ENCODE results near the gene FOXN3.

FOXN3 gene

GRCh38 chr14:89307409-89307808, 109.6 kb downstream of the FOXN3 start:
- peaks cover 41% of the 10 kb centered on the region for H4K20me1 ChIP-seq (ENCODE audit: insufficient read depth, low read length, poor library complexity, severe bottlenecking)
- H3K4me2 ChIP-seq (ENCODE audit: low read depth, low read length, poor library complexity, severe bottlenecking): no peak overlapping the region
- TF ChIP-seq CTCF (conservative IDR thresholded peaks at IDR 0.05; ENCODE audit: low read length) (no peak), EZH2phosphoT487 (IDR thresholded peaks at IDR 0.05; ENCODE audit: borderline replicate concordance) (no peak)
- H3K9me2 ChIP-seq (replicated peaks; ENCODE audit: low read depth, low read length): no peaks in the 10 kb centered on the region
- no peaks in the 10 kb centered on the region for H3K9me3 ChIP-seq (ENCODE audit: insufficient read depth, low read depth, low read length)
- no peak overlapping the region for H3K9ac ChIP-seq (ENCODE audit: low read depth, low read length, poor library complexity, severe bottlenecking)
- no peaks in the 10 kb centered on the region for H3K27me3 ChIP-seq (ENCODE audit: insufficient read depth, low read length, poor library complexity, severe bottlenecking)
- no peaks in the 10 kb centered on the region for H3F3A ChIP-seq (ENCODE audit: low read depth)
- peaks cover 21% of the 10 kb centered on the region for H3K4me1 ChIP-seq (ENCODE audit: insufficient read depth, low read length, poor library complexity, severe bottlenecking)
- H2AFZ ChIP-seq (ENCODE audit: low read length): no peak overlapping the region
- H3K79me2 ChIP-seq (ENCODE audit: insufficient read depth, low read length): peaks cover 74% of the 10 kb centered on the region
- H3K36me3 ChIP-seq (ENCODE audit: insufficient read depth, low read length): peaks cover 24% of the 10 kb centered on the region; the same call in 1 of the 2 replicates
- no peak overlapping the region for H3K4me3 ChIP-seq (ENCODE audit: low read length, poor library complexity, severe bottlenecking)

GRCh38 chr14:89304972-89305703, 111.9 kb downstream of the FOXN3 start:
- H3K36me3 ChIP-seq (ENCODE audit: insufficient read depth, low read length): peaks cover 27% of the 10 kb centered on the region; the same call in 1 of the 2 replicates
- no peak overlapping the region for H2AFZ ChIP-seq (ENCODE audit: low read length)
- TF ChIP-seq EZH2phosphoT487 (IDR thresholded peaks at IDR 0.05; ENCODE audit: borderline replicate concordance) (no peak), CTCF (conservative IDR thresholded peaks at IDR 0.05; ENCODE audit: low read length) (no peak)
- no peaks in the 10 kb centered on the region for H3F3A ChIP-seq (ENCODE audit: low read depth)
- no peaks in the 10 kb centered on the region for H3K27me3 ChIP-seq (ENCODE audit: insufficient read depth, low read length, poor library complexity, severe bottlenecking)
- H4K20me1 ChIP-seq (ENCODE audit: insufficient read depth, low read length, poor library complexity, severe bottlenecking): peaks cover 32% of the 10 kb centered on the region
- no peak overlapping the region for H3K4me2 ChIP-seq (ENCODE audit: low read depth, low read length, poor library complexity, severe bottlenecking)
- H3K4me1 ChIP-seq (ENCODE audit: insufficient read depth, low read length, poor library complexity, severe bottlenecking): peaks cover 21% of the 10 kb centered on the region
- no peaks in the 10 kb centered on the region for H3K9me2 ChIP-seq (replicated peaks; ENCODE audit: low read depth, low read length)
- no peaks in the 10 kb centered on the region for H3K9me3 ChIP-seq (ENCODE audit: insufficient read depth, low read depth, low read length)
- no peak overlapping the region for H3K9ac ChIP-seq (ENCODE audit: low read depth, low read length, poor library complexity, severe bottlenecking)
- H3K79me2 ChIP-seq (ENCODE audit: insufficient read depth, low read length): peaks cover 64% of the 10 kb centered on the region
- H3K4me3 ChIP-seq (ENCODE audit: low read length, poor library complexity, severe bottlenecking): no peak overlapping the region

- no peaks in the 10 kb centered on the region for H3K9me2 ChIP-seq (replicated peaks; ENCODE audit: low read depth, low read length)
- no peak for TF ChIP-seq EZH2phosphoT487 (IDR thresholded peaks at IDR 0.05; ENCODE audit: borderline replicate concordance)
- TF ChIP-seq CTCF (conservative IDR thresholded peaks at IDR 0.05; ENCODE audit: low read length): no peak
- H3K36me3 ChIP-seq (ENCODE audit: insufficient read depth, low read length): peaks cover 27% of the 10 kb centered on the region; the same call in 1 of the 2 replicates
- peaks cover 21% of the 10 kb centered on the region for H3K4me1 ChIP-seq (ENCODE audit: insufficient read depth, low read length, poor library complexity, severe bottlenecking)
- H4K20me1 ChIP-seq (ENCODE audit: insufficient read depth, low read length, poor library complexity, severe bottlenecking): peaks cover 32% of the 10 kb centered on the region
- no peaks in the 10 kb centered on the region for H3K9me3 ChIP-seq (ENCODE audit: insufficient read depth, low read depth, low read length)
- H3K9ac ChIP-seq (ENCODE audit: low read depth, low read length, poor library complexity, severe bottlenecking): no peak overlapping the region
- peaks cover 63% of the 10 kb centered on the region for H3K79me2 ChIP-seq (ENCODE audit: insufficient read depth, low read length)
- H2AFZ ChIP-seq (ENCODE audit: low read length): no peak overlapping the region
- no peak overlapping the region for H3K4me2 ChIP-seq (ENCODE audit: low read depth, low read length, poor library complexity, severe bottlenecking)
- no peak overlapping the region for H3K4me3 ChIP-seq (ENCODE audit: low read length, poor library complexity, severe bottlenecking)
- H3F3A ChIP-seq (ENCODE audit: low read depth): no peaks in the 10 kb centered on the region
- H3K27me3 ChIP-seq (ENCODE audit: insufficient read depth, low read length, poor library complexity, severe bottlenecking): no peaks in the 10 kb centered on the region
Measured at GRCh38 chr14:89304561-89304960, 112.5 kb downstream of the FOXN3 start.
